ENCODE measurements around the gene GYS1.

GYS1 gene

DNA sequence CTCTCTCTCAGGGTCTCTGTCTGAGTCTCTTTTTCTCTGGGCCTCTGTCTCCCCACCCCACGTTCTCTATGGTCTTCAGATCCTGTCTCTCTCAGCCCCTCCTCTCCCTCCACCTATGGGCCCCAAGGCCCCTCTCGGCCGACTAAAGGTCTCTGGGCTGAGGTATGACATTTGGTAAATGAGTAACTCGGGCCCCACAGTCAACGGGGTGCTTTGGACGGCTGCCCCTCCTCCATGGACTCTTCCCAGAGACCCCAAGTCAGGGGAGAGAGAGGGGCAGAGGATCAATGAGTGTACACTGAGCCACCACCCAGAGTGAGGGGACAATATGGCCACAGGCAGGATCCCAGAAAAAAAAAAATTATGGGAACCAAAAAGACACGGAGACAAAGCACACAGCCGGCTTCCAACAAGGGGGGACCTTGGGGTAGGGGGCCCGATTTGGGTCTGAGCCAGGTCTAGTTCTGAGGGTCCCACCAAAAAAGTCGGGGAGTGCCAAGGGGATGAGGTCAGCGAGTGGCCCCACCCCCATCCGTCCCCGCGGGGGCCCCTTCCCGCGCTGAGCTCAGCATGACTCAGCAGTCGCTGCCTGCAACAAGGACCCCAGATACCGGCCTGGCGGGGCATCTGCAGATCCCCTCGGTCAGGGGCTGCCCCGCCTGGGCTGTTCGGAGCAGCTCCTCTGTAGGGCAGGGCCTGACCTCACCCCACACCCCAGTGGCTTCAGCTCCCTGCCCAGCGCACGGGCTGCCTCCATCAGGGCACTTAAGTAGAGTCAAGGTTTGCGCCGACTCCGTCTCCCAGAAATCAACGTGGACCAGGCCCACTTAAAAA lies 29.5 kb downstream of the GYS1 start:
- DNase-seq (ENCODE audit: low read depth): peak; percentile 79

DNA sequence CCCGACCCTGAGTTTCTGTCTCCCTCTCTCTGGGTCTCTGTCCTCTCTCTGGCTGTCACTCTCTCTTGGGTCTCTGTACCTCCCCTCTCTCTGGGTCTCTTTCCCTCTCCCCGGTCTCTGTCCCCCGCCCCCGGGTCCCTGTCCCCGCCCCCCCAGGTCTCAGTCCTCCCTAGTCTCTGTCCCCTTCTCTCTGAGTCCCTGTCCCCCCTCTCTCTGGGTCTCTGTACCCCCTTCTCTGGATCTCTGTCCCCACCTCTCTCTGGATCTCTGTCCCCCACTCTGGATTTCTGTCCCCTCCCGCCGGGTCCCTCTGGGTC lies 30.3 kb downstream of the GYS1 start:
- DNase-seq (ENCODE audit: low read depth): no peak

DNA sequence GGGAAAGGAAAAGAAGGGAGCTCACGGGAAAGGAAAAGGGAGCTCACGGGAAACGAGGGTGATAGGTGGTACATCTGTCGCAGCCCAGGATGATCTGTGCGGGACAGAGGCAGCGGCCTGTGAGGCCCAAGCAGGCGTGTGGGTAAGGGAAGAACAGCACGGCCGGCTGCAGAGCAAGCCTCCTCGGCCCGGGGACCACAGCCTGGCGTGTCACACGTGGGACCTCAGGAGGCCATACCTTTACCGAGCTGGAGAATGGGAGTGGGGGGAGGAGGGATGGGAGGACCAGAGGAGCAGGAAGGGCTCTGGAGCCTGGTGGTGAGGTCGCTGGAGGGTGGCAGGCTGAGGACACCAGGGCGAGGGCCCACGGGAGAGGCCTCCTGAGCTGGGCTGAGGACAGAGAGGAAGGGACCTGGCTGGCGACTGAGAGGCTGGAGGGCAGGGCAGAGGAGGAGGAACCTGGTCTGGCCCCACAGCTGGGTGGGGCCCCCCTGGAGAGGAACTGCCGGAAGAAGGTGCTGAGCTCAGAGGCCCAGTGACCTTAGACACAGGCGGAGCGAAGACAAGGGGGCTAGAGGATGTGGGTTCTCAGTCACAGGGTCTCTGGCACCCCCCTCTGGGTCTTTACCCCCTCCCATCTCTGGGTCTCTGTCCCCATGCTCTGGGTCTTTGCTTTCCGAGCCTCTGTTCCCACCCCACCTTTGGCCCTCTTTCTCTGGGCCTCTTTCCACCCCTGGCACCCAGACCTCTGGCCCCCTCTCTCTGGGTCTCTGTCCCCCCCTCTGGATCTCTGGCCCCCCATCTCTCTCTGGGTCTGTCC lies 30.9 kb downstream of the GYS1 start:
- DNase-seq (ENCODE audit: low read depth): peak; percentile 54

DNA sequence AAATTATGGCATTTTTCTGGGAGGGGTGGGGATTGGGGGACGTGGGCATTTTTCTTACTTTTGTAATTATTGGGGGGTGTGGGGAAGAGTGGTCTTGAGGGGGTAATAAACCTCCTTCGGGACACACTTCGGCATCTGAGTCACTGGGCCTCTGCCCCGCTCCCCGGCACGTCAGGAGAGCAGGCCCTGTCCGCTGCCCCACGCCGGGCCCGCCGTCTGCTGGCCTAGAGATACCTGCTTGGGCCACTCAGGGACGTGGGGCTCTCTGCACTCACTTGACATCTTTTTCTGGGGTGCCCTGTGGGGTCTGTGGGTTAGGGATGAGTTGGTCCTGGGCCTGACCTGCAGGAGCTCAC lies 31.5 kb downstream of the GYS1 start:
- DNase-seq (ENCODE audit: low read depth): no peak

DNA sequence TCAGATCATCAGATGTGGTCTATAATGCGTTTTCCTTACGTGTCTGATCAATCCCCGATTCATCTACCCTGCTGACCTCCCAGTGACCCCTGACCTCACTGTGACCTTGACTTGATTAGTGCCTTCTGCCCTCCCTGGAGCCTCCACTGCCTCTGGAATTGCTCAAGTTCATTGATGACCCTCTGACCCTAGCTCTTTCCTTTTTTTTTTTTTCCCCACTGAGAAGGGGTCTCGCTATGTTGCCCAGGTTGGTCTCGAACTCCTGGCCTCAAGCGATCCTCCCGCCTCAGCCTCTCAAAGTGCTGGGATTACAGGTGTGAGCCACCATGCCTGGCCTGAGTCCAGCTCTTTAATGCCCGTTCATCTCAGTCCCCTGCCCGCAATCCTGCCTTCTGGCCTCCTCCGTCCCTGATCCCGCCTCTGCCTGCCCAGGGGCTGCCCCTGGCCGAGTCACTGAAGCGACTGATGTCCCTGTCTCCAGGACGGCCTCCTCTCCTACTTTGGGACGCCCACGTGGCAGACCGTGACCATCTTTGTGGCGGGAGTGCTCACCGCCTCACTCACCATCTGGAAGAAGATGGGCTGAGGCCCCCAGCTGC lies 32.0 kb downstream of the GYS1 start:
- DNase-seq (ENCODE audit: low read depth): no peak

DNA sequence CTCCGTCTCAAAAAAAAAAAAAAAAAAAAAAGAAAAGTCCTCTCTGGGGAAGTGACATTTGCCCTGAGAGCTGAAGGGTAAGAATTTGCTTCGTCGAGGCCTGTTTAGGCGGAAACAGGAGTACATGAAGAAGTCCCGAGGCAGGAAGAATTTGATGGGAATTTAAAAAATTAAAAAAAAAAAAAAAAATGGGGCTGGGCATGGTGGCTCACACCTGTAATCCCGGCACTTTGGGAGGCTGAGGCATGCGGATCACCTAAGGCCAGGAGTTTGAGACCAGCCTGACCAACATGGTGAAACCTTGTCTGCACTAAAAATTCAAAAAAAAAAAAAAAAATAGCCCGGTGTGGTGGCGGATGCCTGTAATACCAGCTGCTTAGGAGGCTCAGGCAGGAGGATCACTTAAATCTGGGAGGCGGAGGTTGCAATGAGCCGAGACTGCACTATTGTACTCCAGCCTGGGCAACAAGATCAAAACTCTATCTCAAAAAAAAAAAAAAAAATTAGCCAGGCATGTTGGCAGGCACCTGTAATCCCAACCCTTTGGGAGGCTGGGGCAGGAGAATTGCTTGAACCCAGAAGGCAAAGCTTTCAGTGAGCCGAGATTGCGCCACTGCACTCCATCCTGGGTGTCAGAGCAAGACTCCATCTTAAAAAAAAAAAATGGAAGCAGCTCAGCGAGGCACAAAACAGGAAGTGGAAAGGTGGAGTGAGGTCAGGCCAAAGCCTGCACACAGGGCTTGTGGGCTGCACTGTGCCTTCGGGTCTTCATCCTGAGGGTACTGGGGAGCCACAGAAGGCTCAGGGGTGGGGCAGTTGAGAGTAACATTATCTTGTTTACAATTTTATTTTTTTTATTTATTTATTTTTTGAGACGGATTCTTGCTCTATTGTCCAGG lies 33.5 kb downstream of the GYS1 start:
- DNase-seq (ENCODE audit: low read depth): no peak

DNA sequence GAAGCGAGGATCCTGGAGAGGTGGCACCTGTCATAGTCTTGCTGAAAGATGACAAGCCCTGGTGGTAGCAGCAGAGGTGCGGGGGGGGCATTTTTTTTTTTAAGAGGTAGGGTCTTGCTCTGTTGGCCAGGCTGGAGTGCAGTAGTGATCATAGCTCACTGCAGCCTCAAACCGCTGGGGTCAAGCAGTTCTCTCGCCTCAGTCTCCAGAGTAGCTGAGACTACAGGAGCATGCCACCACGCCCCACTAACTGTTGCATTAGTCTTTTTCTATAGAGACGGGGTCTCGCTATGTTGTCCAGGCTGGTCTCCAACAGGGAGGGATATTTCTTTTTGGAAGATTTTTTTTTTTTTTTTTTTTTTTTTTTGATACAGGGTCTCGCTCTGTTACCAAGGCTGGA lies 35.1 kb downstream of the GYS1 start:
- no peak for DNase-seq (ENCODE audit: low read depth)

DNA sequence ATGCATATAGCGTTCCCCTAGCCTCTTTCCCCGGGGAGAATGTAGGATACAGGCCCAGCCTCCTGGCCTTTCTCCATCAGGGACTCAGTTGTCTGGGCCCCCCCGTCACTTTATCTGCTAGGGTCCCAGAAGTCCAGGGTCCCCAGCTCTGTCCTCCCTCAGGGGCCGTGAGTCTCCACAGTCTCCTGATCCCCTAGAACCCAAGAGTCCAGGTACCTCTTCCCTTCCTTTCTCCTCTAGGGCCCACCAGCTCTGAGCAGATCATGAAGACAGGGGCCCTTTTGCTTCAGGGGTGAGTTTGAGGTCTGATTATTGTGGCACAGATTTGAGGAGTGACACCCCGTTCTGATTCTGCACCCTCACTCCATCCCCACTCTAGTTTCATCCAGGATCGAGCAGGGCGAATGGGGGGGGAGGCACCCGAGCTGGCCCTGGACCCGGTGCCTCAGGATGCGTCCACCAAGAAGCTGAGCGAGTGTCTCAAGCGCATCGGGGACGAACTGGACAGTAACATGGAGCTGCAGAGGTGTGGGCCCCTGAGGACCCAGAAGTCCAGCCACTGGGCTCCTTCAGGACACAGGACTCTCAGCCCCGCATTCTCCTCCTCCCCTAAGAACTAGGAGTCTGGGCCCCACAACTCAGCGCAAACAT lies 37.7 kb downstream of the GYS1 start:
- DNase-seq (ENCODE audit: low read depth): no peak

DNA sequence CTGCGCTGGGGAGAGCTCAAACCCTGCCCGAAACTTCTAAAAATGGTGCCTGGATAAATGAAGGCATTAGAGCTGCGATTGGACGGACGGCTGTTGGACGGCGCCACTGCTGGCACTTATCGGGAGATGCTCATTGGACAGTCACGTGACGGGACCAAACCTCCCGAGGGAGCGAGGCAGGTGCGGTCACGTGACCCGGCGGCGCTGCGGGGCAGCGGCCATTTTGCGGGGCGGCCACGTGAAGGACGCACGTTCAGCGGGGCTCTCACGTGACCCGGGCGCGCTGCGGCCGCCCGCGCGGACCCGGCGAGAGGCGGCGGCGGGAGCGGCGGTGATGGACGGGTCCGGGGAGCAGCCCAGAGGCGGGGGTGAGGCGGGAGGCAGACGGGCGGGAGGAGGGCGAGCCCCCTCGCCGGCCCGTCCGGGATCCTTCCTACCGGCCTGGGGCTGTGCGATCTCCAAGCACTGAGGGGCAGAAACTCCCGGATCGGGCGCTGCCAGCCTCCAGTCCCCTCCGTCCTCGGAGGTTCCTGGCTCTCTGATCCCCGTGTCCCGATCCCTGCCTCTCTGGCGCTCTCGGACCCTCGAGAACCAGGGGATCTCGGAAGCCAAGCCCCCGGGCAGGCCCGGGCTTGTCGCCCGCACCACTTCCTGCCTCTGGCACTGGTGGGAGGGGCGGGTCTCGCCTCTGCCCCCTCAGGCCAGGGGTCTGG lies 38.4 kb downstream of the GYS1 start, which contains the start of gene BAX:
TSS of gene BAX (plus strand) at position 281 of the 713 bp plus-strand sequence. CDS start at position 335, 54 bp downstream.
- DNase-seq (ENCODE audit: low read depth): peak; percentile 95

DNA sequence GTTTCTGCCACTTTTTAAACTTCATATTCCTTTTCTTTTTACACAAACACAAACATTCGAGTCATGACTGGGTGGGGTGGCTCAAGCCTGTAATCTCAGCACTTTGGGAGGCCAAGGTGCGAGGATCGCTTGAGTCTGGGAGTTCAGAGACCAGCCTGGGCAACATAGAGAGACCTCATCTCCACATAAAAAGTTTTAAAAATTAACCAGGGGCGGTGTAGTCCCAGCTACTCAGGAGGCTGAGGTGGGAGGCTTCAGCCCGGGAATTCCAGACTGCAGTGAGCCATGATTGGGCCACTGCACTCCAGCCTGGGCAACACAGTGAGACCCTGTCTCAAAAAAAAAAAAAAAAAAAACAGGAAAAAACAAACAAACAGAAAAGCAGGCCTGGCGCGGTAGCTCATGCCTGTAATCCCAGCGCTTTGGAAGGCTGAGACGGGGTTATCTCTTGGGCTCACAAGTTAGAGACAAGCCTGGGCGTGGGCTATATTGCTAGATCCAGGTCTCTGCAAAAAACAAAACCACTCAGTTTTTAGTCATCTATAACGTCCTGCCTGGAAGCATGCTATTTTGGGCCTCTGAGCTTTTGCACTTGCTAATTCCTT lies 39.0 kb downstream of the GYS1 start:
- no peak for DNase-seq (ENCODE audit: low read depth)

DNA sequence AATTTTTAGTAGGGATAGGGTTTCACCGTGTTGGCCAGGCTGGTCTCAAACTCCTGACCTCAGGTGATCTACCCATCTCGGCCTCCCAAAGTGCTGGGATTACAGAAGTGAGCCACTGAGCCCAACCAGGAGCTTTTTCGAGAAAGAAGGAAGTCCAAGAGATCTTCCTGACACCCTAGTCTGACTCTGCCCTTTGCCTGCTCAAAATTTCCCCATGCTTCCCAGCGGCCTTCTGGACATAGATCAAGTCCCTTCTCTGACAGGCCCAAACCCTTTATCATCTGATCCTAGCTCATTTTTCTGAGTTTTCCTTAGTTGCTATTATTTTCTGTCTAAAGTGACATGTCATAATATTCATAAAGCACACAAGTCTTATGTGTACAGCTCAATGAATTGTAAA lies 40.0 kb downstream of the GYS1 start:
- no peak for DNase-seq (ENCODE audit: low read depth)

DNA sequence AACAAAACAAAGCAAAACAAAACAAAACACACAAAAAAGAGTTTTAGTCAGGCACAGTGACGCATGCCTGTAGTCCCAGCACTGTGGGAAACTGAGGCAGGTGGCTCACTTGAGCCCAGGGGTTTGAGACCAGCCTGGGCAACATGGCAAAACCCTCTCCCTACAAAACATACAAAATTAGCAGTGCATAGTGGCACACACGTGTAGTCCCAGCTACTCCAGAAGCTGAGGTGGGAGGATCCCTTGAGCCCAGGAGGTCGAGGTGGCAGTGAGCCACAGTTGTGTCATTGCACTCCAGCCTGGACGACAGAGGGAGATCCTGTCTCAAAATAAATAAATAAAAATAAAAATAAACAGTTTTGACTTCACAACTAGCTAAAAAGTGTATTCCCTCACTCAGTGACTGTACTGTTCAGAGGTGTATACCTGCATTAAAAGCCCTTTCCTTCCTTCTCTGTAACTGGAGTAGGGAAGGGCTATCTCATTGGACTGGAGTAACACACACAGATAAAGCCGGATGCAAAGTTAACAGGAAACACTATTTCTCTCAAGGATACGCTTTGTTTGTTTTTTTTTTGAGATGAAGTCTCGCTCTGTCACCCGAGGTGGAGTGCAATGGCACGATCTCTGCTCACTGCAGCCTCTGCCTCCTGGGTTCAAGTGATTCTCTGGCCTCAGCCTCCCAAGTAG lies 42.1 kb downstream of the GYS1 start:
- no peak for DNase-seq (ENCODE audit: low read depth)

DNA sequence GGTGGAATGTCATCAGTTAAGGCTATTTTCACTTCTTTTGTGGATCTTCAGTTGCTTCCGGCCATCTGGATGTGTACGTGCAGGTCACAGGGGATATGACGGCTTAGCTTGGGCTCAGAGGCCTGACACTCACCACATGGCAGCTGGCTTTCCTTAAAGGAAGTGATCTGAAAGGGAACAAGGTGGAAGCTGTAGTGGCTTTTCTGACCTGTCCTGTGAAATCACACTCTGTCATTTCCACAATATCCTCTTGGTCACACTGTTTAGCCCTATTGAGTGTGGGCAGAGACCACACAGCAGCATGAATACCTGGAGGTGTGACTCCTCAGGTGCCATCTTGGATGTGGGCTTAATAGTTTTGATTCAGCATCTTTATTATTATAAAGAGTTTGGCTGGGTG lies 43.0 kb downstream of the GYS1 start:
- DNase-seq (ENCODE audit: low read depth): no peak

DNA sequence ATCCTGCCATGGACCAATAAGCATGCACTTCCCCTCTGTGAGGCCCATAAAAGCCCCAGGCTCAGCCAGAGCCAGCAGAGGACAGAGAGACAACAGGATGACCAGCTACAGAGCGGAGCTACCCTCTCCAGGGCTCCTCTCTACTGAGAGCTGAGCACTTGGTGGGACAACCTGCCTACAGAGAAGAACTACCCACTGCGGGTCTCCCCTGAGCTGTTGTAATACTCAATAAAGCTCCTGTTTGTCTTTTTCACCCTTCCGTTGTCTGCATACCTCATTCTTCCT lies 45.9 kb downstream of the GYS1 start:
- DNase-seq (ENCODE audit: low read depth): no peak

DNA sequence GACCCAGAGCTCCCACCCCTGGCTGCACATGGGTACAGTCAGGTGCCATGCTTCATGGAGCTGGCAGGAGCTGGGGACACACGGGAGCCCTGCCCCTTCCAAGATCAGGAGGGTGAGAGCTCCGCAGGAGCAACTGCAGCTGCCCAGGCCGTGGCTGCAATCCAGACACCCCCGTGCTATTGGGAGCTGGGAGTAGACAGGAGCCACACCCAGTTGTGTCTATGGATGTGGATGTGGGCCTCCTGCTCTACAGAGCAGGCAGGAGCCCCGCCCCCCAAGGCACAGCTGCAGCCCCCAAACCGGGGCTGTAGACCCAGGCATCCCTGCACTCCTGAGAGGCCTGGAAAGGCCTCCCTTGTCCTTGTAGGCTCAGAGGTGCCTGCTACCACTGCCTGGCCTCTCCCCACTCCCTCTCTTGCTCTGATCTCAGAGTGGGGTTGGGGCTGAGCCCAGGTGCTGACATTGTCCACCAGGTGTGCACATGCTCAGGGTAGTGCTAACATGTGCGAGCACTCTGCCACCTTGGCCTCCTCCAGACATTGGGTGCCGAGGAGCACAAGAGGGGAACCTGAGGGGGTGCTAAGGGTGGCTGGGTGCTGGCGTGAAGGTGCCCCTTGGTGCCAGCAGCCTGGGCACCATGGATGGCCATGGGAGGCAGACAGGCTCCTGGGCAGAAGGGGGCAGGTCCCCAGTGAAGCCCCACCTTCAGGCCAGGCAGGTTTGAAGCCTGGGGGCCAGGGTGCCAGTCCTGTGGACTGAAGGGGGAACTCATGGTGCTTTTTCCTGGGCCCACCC lies 46.4 kb downstream of the GYS1 start:
- no peak for DNase-seq (ENCODE audit: low read depth)

DNA sequence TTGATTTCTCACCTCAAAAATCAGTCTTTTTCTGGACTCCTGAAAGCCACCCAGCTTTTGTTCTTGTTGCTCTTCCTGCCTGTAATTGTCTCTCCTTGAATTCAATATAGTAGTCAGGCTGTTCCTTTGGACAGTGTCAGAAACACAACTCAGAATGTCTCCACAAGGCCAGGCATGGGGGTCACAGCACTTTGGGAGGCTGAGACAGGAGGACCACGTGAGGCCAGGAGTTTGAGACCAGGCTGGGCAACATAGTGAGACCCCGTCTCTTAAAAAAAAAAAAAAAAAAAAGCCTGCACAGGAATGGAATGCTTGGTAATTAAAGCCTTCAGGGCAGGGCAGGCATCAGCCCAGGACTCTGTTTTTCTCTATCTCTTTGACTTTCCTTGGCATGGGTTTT lies 47.3 kb downstream of the GYS1 start:
- DNase-seq (ENCODE audit: low read depth): no peak

DNA sequence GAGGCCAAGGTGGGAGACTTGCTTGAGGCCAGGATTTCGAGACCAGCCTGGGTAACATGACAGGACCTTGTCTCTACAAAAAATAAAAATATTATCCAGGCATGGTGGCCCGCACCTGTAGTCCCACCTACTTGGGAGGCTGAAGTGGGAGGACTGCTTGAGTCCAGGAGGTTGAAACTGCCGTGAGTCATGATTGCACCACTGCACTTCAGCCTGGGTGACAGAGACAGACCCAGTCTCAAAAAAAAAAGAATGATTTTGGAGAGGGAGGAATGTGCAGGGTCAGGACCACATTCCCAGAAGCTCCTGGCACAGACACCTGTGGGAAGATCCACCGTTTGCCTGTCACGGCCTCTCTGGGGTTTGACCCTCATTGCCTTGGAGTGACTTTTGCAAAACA lies 47.7 kb downstream of the GYS1 start:
- no peak for DNase-seq (ENCODE audit: low read depth)

DNA sequence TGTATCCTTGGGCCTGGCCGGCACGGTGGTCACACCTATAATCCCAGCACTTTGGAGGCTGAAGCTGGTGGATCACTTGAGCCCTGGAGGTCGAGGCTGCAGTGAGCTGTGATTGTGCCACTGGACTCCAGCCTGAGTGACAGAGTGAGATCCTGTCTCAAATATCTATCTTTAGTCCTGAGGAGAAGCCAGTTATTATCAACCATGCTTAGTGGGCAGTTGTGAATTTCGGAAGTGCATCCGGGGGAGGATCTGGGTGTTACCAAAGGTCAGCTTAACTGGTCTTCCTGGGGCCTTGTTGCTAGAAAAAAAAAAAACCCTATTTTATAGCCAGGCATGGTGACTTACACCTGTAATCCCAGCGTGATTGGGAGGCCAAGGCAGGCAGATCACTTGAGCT lies 50.0 kb downstream of the GYS1 start:
- DNase-seq (ENCODE audit: low read depth): no peak

DNA sequence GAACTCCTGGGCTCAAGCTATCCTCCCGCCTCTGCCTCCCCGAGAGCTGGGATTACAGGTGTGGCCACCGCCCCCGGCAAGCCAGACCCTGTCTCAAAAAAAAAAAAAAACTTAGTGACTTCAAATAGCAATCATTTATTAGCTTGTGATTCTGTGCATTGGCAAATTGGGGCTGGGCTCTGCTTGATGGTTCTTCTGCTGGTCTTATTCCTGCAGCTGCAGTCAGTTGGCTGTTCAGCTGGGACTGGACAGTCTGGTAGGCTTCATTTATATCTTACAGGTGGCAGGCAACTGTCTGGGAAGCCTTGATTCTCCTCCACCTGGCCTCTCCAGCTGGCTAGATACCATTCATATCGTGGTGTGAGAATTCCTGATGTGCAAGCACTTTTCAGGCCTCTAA lies 52.2 kb downstream of the GYS1 start:
- DNase-seq (ENCODE audit: low read depth): no peak

All from EH (cell line).